Keratinocyte (primary cell): ENCODE results near the gene GPC1. TPM values are rescaled to one million over a fixed set of nuclear protein-coding genes. Genes with fewer than 3 reads are reported as not detected.

Experiments used
- DNase-seq: peaks from one replicate; pipeline ENCODE4 v3.0.0-alpha.2; 2011; ENCODE audit warnings: low read depth, missing footprints, low spot score
- FAIRE-seq: peaks from 2 replicates; lab custom pipeline; 2011; peaks lifted over from hg19 to GRCh38; lab: Jason Lieb, UNC
- H2AFZ ChIP-seq: 2 replicates; pipeline ENCODE4 v1.6.0; 2012; ENCODE audit warnings: low read length, control low read depth, inconsistent platforms; ENCODE audit not compliant: control insufficient read depth
- H3K27ac ChIP-seq: 2 replicates; pipeline ENCODE4 v1.5.1; 2011; ENCODE audit warnings: low read length; ENCODE audit not compliant: control insufficient read depth, insufficient read depth
- H3K27me3 ChIP-seq: 3 replicates; pipeline ENCODE4 v1.6.0; 2011; ENCODE audit warnings: low read length; ENCODE audit not compliant: control insufficient read depth, insufficient read depth; ENCODE audit errors: extremely low read depth
- H3K36me3 ChIP-seq, 2 experiments: 2 replicates in 1 of 2; 3 replicates in 1 of 2; pipeline ENCODE4 v1.5.1; 2011; ENCODE audit warnings: low read length in 2 of 2, mild to moderate bottlenecking in 1 of 2; ENCODE audit not compliant: control insufficient read depth in 2 of 2, insufficient read depth in 2 of 2; ENCODE audit errors: extremely low read depth in 1 of 2
- H3K4me1 ChIP-seq: 3 replicates; pipeline ENCODE4 v1.5.1; 2011; ENCODE audit warnings: low read length; ENCODE audit not compliant: control insufficient read depth, insufficient read depth; ENCODE audit errors: extremely low read depth
- H3K4me2 ChIP-seq: 3 replicates; pipeline ENCODE4 v1.6.0; 2011; ENCODE audit warnings: low read depth, low read length; ENCODE audit not compliant: control insufficient read depth, insufficient read depth; ENCODE audit errors: extremely low read depth
- H3K4me3 ChIP-seq, 3 experiments: fragments of 200-600 bp in 1 of 3; sonication (generic) in 1 of 3; 2 replicates in 2 of 3; 3 replicates in 1 of 3; pipeline ENCODE4 v1.5.1; 2011 to 2016; ENCODE audit warnings: low read length in 3 of 3, mild to moderate bottlenecking in 3 of 3, control low read depth in 2 of 3, inconsistent platforms in 1 of 3, low read depth in 1 of 3, mixed read lengths in 1 of 3, mixed run types in 1 of 3, moderate library complexity in 1 of 3; ENCODE audit not compliant: control insufficient read depth in 2 of 3, insufficient read depth in 2 of 3; ENCODE audit errors: extremely low read depth in 1 of 3
- H3K79me2 ChIP-seq: 2 replicates; pipeline ENCODE4 v1.6.0; 2012; ENCODE audit warnings: low read length; ENCODE audit not compliant: control insufficient read depth, insufficient read depth
- H3K9ac ChIP-seq: 3 replicates; pipeline ENCODE4 v1.6.0; 2011; ENCODE audit warnings: low read length; ENCODE audit not compliant: control insufficient read depth, insufficient read depth; ENCODE audit errors: extremely low read depth
- H3K9me1 ChIP-seq: 3 replicates; pipeline ENCODE4 v1.6.0; 2011; ENCODE audit warnings: low read length; ENCODE audit not compliant: control insufficient read depth, insufficient read depth; ENCODE audit errors: extremely low read depth
- H3K9me3 ChIP-seq: 2 replicates; pipeline ENCODE4 v1.5.1; 2012; ENCODE audit warnings: low read depth, low read length; ENCODE audit not compliant: control insufficient read depth
- H4K20me1 ChIP-seq: 3 replicates; pipeline ENCODE4 v1.6.0; 2011; ENCODE audit warnings: low read length; ENCODE audit not compliant: control insufficient read depth, insufficient read depth; ENCODE audit errors: extremely low read depth
- CTCF ChIP-seq, 3 experiments: IDR thresholded peaks in 1 of 3; conservative IDR thresholded peaks in 1 of 3; optimal IDR thresholded peaks in 1 of 3; 2 replicates in 2 of 3; 3 replicates in 1 of 3; pipeline versions ENCODE3 to v1.5.1; 2011; ENCODE audit warnings: low read length in 3 of 3, mild to moderate bottlenecking in 3 of 3, moderate library complexity in 2 of 3, control low read depth in 1 of 3, inconsistent platforms in 1 of 3; ENCODE audit not compliant: insufficient read depth in 2 of 3; ENCODE audit errors: extremely low read depth in 1 of 3
- EZH2 ChIP-seq: IDR thresholded peaks from one replicate; pipeline ENCODE4 v1.6.1; 2012; ENCODE audit warnings: inconsistent platforms, mild to moderate bottlenecking, low read length, moderate library complexity
- dilution Hi-C: fragments of 300-500 bp; cut with MboI; formaldehyde crosslinking; loops from one replicate; pipeline ENCODE4 v1.7.0; 2020; ENCODE audit warnings: low sequenced_read_pairs; ENCODE audit not compliant: extremely low pct_ligation_motif_present
- polyA plus RNA-seq, 5 experiments: library from polyadenylated mRNA; depleted of rRNA in 3 of 5; stranded (reverse) in 3 of 5; stranded (forward) in 1 of 5; unstranded in 1 of 5; fragments of >200 nt; gene quantifications; 1 replicate in 1 of 5; 2 replicates in 3 of 5; 3 replicates in 1 of 5; pipeline versions ENCODE4 v1.2.1 to v1.2.3, GENCODE V29; 2011 to 2012; ENCODE audit warnings: missing spikeins in 2 of 5, low read depth in 1 of 5, low replicate concordance in 1 of 5

GPC1 gene
- polyA plus RNA-seq, 1 donor (not counting 4 experiments of a cell fraction or from before 2014, with no cell fraction given): 46.6 TPM

- Histone ChIP-seq H2AFZ (no peak overlapping the region), H3K27ac (no peak overlapping the region)
Measured at GRCh38 chr2:240430595-240430994, 4.9 kb upstream of the GPC1 start.

GRCh38 chr2:240431271-240431660 lies 4.2 kb upstream of the GPC1 start:
- Histone ChIP-seq H3K36me3 (no peaks in the 10 kb centered on the region), H3K4me1 (peaks cover 16% of the 10 kb centered on the region), H3K9me1 (no peaks in the 10 kb centered on the region), H3K9ac (no peak overlapping the region), H2AFZ (no peak overlapping the region), H3K4me3 (no peak overlapping the region), H3K79me2 (peaks cover 3% of the 10 kb centered on the region), H3K4me2 (no peak overlapping the region), H3K27ac (no peak overlapping the region), H3K9me3 (no peaks in the 10 kb centered on the region), H3K27me3 (peaks cover 1% of the 10 kb centered on the region), H4K20me1 (no peaks in the 10 kb centered on the region)
- TF ChIP-seq EZH2: no peak
- no peak for TF ChIP-seq CTCF (optimal IDR thresholded peaks at IDR 0.05 in 1 of 3, IDR thresholded peaks at IDR 0.05 in 1 of 3, conservative IDR thresholded peaks at IDR 0.05 in 1 of 3; ENCODE audit: extremely low read depth in 1 of 3, insufficient read depth in 2 of 3, low read length in 3 of 3)
- FAIRE-seq (no peak), DNase-seq (no peak)
- dilution Hi-C loops: no loop called here

More at GRCh38 chr2:240430595-240430994, 4.9 kb upstream of the GPC1 start:
- H3K4me3 ChIP-seq: no peak overlapping the region
- FAIRE-seq (no peak), DNase-seq (no peak)
- no peak overlapping the region for H3K4me2 ChIP-seq
- H4K20me1 ChIP-seq: no peaks in the 10 kb centered on the region
- H3K27me3 ChIP-seq: peaks cover 7% of the 10 kb centered on the region
- H3K9ac ChIP-seq: no peak overlapping the region
- peaks cover 16% of the 10 kb centered on the region for H3K4me1 ChIP-seq
- H3K9me1 ChIP-seq: no peaks in the 10 kb centered on the region
- no peak for TF ChIP-seq CTCF (optimal IDR thresholded peaks at IDR 0.05 in 1 of 3, IDR thresholded peaks at IDR 0.05 in 1 of 3, conservative IDR thresholded peaks at IDR 0.05 in 1 of 3; ENCODE audit: extremely low read depth in 1 of 3, insufficient read depth in 2 of 3, low read length in 3 of 3)
- no peak for TF ChIP-seq EZH2
- no peaks in the 10 kb centered on the region for H3K79me2 ChIP-seq
- H3K36me3 ChIP-seq: no peaks in the 10 kb centered on the region
- dilution Hi-C loops: no loop called here
- H3K9me3 ChIP-seq: no peaks in the 10 kb centered on the region
